Effector memory CD8-positive, alpha-beta T cell (primary cell): ENCODE results near the gene DNM3.

Experiments used
- ATAC-seq: fragments of 150-1000 bp; cut with Tn5 transposase; replicated peaks from 2 replicates; pipeline ENCODE4 v1.10.0; 2021; ENCODE audit warnings: mild to moderate bottlenecking, moderate library complexity
- DNase-seq, 3 experiments: peaks; one replicate each; pipeline ENCODE4 v3.0.0; 2021
- H3K27ac Mint-ChIP-seq, 2 donors: one replicate each; pipeline ENCODE4 v1.8.0; 2022; ENCODE audit warnings: mild to moderate bottlenecking in 2 of 2, mixed read lengths in 2 of 2, moderate library complexity in 2 of 2
- H3K27me3 Mint-ChIP-seq, 2 donors: one replicate each; pipeline ENCODE4 v1.8.0; 2022; ENCODE audit warnings: mixed read lengths in 2 of 2
- H3K36me3 Mint-ChIP-seq: one replicate; pipeline ENCODE4 v1.8.0; 2022; ENCODE audit warnings: mild to moderate bottlenecking, moderate library complexity, mixed read lengths; ENCODE audit not compliant: insufficient read depth
- H3K4me1 Mint-ChIP-seq, 2 donors: one replicate each; pipeline ENCODE4 v1.8.0; 2022; ENCODE audit warnings: low read depth in 2 of 2, mixed read lengths in 2 of 2
- H3K4me3 Mint-ChIP-seq, 2 donors: one replicate each; pipeline ENCODE4 v1.8.0; 2022; ENCODE audit warnings: mild to moderate bottlenecking in 2 of 2, mixed read lengths in 2 of 2, moderate library complexity in 2 of 2
- H3K9me3 Mint-ChIP-seq, 2 donors: one replicate each; pipeline ENCODE4 v1.8.0; 2022; ENCODE audit warnings: mixed read lengths in 2 of 2

DNM3 gene

DNA sequence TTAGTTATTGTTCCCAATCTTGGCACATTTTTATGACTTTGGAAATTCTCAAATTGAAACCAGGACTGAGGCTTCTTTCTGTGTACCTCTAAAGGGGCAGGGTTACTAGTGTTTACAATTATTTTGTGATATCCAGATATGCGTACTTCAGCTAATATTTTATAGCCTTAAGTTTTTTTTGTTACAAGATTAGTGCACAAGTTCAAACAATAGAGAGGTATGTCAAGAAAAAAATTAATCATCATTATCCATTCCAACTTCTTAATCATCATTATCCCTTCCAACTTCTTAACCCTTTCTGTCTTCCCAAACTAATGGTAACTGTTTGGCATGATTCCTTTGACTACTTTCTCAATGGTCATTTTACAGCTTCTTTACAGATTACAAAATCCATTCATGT, 306.2 kb downstream of the DNM3 start:
- no peaks in the 10 kb centered on the region for H3K4me1 Mint-ChIP-seq
- ATAC-seq, result no peak

DNA sequence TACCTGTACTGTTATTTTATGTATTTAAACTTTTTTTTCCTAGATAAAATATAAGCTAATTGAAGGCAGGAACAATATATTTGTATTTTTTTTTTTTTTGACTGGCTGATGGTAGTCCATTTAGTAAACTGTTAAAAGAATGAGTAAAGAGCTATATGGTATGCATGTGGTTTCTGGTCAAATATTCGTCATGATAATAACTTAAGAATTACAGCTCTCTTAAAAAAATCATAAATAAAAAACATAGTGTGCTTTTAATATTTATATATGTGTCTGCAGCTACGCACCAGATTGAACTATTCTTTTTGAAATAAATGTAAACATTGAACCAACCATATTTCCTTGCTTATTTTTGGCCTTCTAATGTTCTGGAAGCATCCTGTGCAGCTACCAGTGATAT, 306.9 kb downstream of the DNM3 start:
- H3K27me3 Mint-ChIP-seq, result no peaks in the 10 kb centered on the region
- H3K36me3 Mint-ChIP-seq, result no peaks in the 10 kb centered on the region
- ATAC-seq, result no peak
- H3K9me3 Mint-ChIP-seq, result no peaks in the 10 kb centered on the region
- no peak overlapping the region for H3K27ac Mint-ChIP-seq
- DNase-seq, result no peak
- no peak overlapping the region for H3K4me3 Mint-ChIP-seq
- no peaks in the 10 kb centered on the region for H3K4me1 Mint-ChIP-seq

More for the DNA sequence above, 306.2 kb downstream of the DNM3 start:
- Mint-ChIP-seq H3K4me3 (no peak overlapping the region), H3K27me3 (no peaks in the 10 kb centered on the region), H3K36me3 (no peaks in the 10 kb centered on the region), H3K9me3 (no peaks in the 10 kb centered on the region), H3K27ac (no peak overlapping the region)
- no peak for DNase-seq

DNA sequence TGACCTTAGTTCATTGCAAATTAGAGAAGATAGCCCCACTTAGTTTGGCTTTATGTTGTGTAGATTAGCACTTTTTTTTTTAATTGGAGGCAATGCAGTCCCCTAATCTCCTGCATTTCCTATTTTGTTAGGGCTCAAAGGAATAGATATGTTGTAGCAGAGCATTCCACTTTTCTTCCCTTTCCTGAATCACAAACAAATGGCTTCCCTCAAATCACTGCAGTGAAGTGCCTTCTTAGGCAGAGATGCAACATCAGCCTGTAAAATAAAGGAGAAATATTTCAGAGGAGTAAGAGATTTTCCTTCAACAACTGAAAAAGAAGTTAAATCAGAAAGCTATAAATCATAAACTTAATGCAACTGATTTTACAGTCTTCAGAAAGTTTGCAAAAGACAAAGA, 307.4 kb downstream of the DNM3 start:
- Mint-ChIP-seq H3K36me3 (no peaks in the 10 kb centered on the region), H3K9me3 (no peaks in the 10 kb centered on the region), H3K4me3 (no peak overlapping the region), H3K27ac (no peak overlapping the region), H3K27me3 (no peaks in the 10 kb centered on the region), H3K4me1 (no peaks in the 10 kb centered on the region)
- DNase-seq (no peak), ATAC-seq (no peak)

DNA sequence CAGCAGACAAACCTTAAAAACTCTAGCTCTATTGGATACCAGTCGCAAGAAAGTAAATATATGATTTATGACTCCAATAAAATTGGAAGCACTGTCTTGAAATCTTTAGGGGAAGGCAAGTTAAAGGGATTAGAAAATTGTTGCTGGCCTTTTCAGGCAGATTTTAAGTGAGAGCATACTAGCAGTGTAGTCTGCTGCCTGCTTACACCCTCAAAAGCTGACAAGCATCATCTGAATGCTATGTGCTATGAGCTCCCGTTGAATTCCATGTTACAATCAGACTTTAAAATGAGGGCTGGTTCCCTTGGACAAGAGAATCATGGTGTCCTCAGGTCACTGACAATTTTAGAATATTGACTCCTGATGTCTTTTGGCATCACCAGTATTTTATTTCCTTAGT, 308.0 kb downstream of the DNM3 start:
- H3K36me3 Mint-ChIP-seq, result no peaks in the 10 kb centered on the region
- no peak overlapping the region for H3K4me3 Mint-ChIP-seq
- ATAC-seq, result no peak
- H3K9me3 Mint-ChIP-seq, result no peaks in the 10 kb centered on the region
- H3K27ac Mint-ChIP-seq, result no peak overlapping the region
- H3K27me3 Mint-ChIP-seq, result no peaks in the 10 kb centered on the region
- peaks cover 0 to under 1% of the 10 kb centered on the region in 2 donors for H3K4me1 Mint-ChIP-seq
- no peak for DNase-seq

DNA sequence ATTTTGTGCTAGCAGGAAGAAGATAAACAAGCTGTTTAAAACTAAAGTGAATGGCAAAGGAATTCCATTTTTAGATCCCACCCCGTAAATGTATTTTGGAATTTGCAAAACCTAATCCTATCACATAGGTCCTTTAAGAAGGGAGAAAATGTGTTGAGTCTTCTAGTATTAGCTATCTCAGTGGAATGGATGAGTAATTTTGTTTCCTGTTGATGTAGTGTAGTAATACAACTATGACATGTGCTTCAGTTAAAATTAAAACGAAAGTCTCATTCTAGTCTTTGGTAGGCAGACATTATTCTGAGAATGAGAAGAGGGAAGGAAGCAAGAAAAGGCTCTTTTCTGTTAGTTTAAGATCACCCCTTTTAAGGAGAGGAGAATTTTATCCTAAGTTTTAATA, 313.3 kb downstream of the DNM3 start:
- Mint-ChIP-seq H3K27ac (peak overlapping the region in 1 of 2 donors; percentile 88), H3K4me3 (no peak overlapping the region)

DNA sequence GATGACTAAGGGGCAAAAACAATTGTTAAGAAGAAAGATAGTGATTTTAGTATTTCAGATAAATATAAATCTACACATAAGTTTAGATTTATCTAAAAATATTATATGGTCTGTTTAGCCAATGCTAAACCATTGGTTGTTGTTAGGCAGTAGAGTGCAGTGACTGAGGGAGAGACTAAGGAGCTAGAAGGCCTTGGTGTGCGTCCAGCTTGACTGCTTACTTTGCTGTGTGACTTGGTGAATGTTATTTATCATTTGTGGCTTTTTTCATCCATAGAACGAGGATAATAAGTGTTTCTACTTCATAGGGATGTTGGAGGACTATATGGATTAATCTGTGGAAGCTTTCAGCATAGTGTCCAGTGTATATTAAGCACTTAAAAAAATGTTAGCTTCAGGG, 314.5 kb downstream of the DNM3 start:
- H3K36me3 Mint-ChIP-seq, result no peaks in the 10 kb centered on the region
- H3K27ac Mint-ChIP-seq, result no peak overlapping the region
- DNase-seq (no peak), ATAC-seq (no peak)
- H3K4me3 Mint-ChIP-seq, result no peak overlapping the region
- no peaks in the 10 kb centered on the region for H3K9me3 Mint-ChIP-seq
- no peaks in the 10 kb centered on the region for H3K27me3 Mint-ChIP-seq
- peaks cover 4% of the 10 kb centered on the region in 2 donors for H3K4me1 Mint-ChIP-seq

More for the DNA sequence above, 313.3 kb downstream of the DNM3 start:
- H3K4me1 Mint-ChIP-seq, result peaks cover 4% of the 10 kb centered on the region in 2 donors
- no peaks in the 10 kb centered on the region for H3K9me3 Mint-ChIP-seq
- DNase-seq (no peak), ATAC-seq (peak; percentile 66)
- no peaks in the 10 kb centered on the region for H3K27me3 Mint-ChIP-seq
- no peaks in the 10 kb centered on the region for H3K36me3 Mint-ChIP-seq

DNA sequence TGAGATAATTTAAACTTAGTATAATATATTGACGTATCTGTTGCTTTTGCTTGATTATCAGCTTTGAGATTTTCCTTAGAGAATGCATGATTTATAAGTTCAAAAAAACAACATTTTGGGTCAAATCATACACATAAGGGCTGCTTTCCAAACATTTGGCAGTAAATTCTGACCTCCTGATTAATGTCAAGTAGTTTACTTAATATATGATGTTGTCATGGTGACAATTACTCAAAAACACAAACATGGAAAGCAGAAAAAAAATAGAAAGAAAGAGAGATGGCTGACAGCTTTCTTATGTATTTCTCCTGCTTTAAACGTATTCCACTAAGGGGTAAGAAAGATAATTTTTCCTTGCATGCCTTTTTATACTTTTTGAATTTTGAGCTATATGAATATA, 320.9 kb downstream of the DNM3 start:
- Mint-ChIP-seq H3K9me3 (no peaks in the 10 kb centered on the region), H3K27me3 (no peaks in the 10 kb centered on the region), H3K36me3 (no peaks in the 10 kb centered on the region), H3K4me3 (no peak overlapping the region), H3K4me1 (peaks cover 0 to 3% of the 10 kb centered on the region in 2 donors), H3K27ac (no peak overlapping the region)
- DNase-seq, result no peak
- no peak for ATAC-seq

DNA sequence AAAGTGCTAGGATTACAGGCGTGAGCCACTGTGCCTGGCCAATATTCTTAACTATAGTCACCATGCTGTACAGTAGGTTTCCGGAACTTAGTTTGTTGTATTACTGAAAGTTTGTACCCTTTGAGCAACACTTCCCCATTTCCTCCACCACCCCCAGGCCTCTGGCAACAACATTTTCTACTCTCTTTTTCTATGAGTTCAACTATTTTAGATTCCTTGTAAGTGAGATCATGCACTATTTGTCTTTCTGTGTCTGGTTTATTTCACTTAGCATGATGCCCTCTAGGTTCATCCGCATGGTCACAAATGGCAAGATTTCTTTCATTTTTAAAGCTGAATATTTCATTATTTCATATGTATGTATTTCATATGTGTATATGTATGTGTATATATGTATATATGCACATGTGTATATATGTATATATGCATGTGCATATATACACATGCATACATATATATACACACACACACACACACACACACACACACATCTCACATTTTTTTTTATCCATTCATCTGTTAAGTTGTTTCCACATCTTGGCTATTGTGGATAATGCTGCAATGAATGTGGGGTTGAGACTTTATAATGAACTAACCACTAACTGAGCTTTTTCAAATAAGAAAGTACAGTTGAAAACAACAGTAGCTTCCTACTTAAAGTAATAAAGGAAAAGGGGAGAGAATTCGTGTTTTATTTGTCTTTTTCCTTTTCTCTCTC, 322.4 kb downstream of the DNM3 start:
- Mint-ChIP-seq H3K27ac (no peak overlapping the region), H3K4me3 (no peak overlapping the region), H3K27me3 (no peaks in the 10 kb centered on the region), H3K9me3 (no peaks in the 10 kb centered on the region), H3K36me3 (no peaks in the 10 kb centered on the region), H3K4me1 (peaks cover 0 to 3% of the 10 kb centered on the region in 2 donors)
- DNase-seq (no peak), ATAC-seq (no peak)

DNA sequence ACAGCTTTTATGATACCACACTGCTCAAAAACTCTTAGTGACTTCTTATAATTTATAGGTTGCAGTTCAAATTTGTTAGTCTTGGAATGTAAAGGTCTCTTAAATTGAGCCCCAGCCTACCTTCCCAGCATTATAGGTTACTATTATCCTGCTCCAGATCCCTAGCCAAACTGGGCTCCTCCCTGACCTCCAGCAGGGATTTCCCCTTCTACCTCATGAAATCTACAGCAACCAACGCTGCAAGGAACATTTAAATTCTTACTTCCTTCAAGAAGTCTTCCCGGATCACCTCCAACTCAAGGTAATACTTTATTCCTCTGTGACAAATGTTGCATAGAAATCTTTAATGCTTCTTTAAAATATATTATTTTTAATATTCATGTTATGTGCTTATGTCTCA, 324.1 kb downstream of the DNM3 start:
- ATAC-seq (no peak), DNase-seq (no peak)
- H3K9me3 Mint-ChIP-seq, result no peaks in the 10 kb centered on the region
- H3K27me3 Mint-ChIP-seq, result peaks cover 0 to 3% of the 10 kb centered on the region in 2 donors
- no peaks in the 10 kb centered on the region for H3K36me3 Mint-ChIP-seq
- H3K4me3 Mint-ChIP-seq, result no peak overlapping the region
- peaks cover 0 to 3% of the 10 kb centered on the region in 2 donors for H3K4me1 Mint-ChIP-seq
- no peak overlapping the region for H3K27ac Mint-ChIP-seq

DNA sequence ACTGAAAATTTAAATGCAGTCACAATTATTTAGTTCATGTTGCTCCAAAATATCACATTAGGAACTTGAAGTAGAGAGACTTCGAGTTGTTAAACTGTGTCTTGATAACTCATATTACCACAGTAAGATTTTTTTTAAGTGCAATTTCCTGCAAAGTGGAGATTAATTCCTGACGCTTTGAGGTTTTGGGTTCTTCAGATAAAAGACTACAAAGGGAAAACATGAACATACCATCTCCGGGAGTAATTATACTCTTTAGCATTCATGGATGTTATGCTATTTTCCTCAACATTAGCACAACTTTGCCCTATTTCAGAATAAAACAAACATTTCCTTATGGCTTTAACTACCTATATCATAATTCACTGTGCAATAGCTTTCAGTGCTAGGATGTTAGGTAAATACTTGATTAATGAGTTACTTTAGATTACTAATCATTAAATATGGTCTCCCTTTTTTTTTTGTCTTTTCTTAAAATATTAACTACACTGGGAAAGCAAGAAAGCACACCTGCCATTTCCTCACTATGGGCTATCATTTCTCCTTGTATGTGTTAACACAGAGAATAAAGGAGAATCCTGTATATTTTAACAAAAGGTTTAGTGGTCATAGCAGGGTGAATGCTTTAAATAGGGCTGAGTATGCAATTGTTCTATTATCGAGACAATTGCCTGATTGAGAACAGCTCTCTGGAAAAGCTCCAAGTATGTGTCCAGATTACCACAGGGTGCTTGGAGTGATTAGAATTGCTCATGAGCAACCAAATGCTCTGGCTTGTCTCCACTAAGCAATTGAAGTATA, 326.7 kb downstream of the DNM3 start:
- Mint-ChIP-seq H3K27me3 (peaks cover 14 to 19% of the 10 kb centered on the region in 2 donors), H3K27ac (no peak overlapping the region), H3K4me3 (no peak overlapping the region), H3K36me3 (no peaks in the 10 kb centered on the region), H3K9me3 (no peaks in the 10 kb centered on the region), H3K4me1 (peaks cover 0 to 3% of the 10 kb centered on the region in 2 donors)
- no peak for ATAC-seq
- no peak for DNase-seq

DNA sequence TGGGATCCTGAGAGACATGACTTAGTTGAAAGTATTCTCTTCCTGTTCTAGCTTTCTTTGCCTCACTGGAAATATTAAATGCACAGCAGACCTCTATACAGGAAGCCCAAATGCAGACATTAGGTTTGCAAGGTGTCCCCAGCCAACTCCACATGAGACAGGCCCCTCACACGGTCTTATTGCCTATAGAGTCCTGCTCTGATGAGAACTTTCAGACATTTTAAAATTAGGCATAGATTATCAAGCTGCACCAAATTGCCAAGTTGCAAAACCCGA, 327.2 kb downstream of the DNM3 start:
- Mint-ChIP-seq H3K4me1 (peaks cover 0 to 1% of the 10 kb centered on the region in 2 donors), H3K27me3 (peaks cover 19 to 22% of the 10 kb centered on the region in 2 donors), H3K27ac (no peak overlapping the region), H3K4me3 (no peak overlapping the region), H3K9me3 (no peaks in the 10 kb centered on the region), H3K36me3 (no peaks in the 10 kb centered on the region)
- ATAC-seq, result no peak
- no peak for DNase-seq

DNA sequence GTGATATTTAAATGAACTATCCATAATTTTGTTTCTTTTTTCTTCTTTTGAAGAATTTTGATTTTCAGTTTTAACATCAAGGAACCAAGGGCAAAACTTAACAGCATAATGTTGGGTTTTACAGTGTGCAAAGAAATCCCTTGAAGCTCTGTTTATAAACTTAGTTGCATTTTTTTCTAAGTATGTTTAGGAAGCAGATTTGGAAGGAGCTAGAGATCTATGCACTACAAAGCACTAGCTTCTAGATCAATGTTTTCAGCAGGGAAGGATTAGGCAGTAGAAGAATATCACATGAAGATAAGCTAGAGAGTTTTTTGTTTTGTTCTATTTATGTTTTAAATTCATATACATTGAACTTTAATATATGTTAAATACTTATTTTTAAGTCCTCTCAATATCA, 328.5 kb downstream of the DNM3 start:
- ATAC-seq (no peak), DNase-seq (no peak)
- no peaks in the 10 kb centered on the region for H3K36me3 Mint-ChIP-seq
- peaks cover 19 to 22% of the 10 kb centered on the region in 2 donors for H3K27me3 Mint-ChIP-seq
- H3K4me3 Mint-ChIP-seq, result no peak overlapping the region
- H3K9me3 Mint-ChIP-seq, result no peaks in the 10 kb centered on the region
- no peaks in the 10 kb centered on the region for H3K4me1 Mint-ChIP-seq
- H3K27ac Mint-ChIP-seq, result no peak overlapping the region

DNA sequence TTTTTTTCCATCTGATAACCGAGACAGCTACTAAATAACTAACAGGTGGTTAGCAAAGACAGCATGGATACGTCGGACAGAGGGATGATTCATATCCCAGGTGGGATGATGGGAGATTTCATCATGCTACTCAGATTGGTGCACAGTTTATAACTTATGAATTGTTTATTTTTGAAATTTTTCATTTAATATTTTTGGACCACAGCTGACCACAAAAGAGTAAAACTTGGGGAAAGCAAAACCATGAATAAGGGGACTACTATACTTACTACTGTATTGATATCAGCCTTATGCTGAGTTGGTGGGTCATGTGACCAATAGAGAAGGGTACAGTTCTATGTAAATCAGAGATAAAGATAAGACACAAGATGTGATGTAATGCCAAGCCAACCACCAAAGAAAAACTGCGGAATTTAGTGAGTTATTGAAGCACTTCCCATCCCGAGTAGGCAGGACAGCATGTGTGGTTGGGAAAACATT, 331.1 kb downstream of the DNM3 start:
- ATAC-seq (no peak), DNase-seq (no peak)
- Mint-ChIP-seq H3K4me1 (no peaks in the 10 kb centered on the region), H3K9me3 (no peaks in the 10 kb centered on the region), H3K27ac (no peak overlapping the region), H3K4me3 (no peak overlapping the region), H3K36me3 (no peaks in the 10 kb centered on the region), H3K27me3 (peaks cover 19 to 22% of the 10 kb centered on the region in 2 donors)

DNA sequence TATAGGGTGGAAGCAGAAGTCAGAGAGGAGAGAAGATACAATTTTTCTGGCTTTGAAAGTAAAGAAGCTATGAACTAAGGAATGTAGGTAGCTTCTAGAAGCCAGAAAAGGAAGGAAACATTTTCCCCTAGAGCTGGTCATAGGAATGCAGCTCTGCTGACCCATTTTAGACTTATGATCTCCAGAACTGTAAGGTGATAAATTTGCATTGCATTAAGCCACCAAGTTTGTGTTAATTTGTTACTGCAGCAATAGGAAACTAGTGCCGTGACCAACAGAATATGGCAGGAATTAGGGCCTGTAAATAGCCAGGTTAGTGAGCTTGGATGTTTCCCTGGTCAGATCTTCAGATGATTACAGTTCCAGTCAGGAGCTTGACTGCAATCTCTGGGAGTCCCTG, 334.9 kb downstream of the DNM3 start:
- ATAC-seq, result no peak
- H3K9me3 Mint-ChIP-seq, result no peaks in the 10 kb centered on the region
- peaks cover 5% of the 10 kb centered on the region for H3K36me3 Mint-ChIP-seq
- DNase-seq, result no peak
- H3K27me3 Mint-ChIP-seq, result peaks cover 13 to 19% of the 10 kb centered on the region in 2 donors
- no peak overlapping the region for H3K27ac Mint-ChIP-seq
- H3K4me1 Mint-ChIP-seq, result peaks cover 5 to 7% of the 10 kb centered on the region in 2 donors
- H3K4me3 Mint-ChIP-seq, result no peak overlapping the region
